Measurements from ENCODE around the gene BICDL1.

- TF ChIP-seq, protein P1, sequence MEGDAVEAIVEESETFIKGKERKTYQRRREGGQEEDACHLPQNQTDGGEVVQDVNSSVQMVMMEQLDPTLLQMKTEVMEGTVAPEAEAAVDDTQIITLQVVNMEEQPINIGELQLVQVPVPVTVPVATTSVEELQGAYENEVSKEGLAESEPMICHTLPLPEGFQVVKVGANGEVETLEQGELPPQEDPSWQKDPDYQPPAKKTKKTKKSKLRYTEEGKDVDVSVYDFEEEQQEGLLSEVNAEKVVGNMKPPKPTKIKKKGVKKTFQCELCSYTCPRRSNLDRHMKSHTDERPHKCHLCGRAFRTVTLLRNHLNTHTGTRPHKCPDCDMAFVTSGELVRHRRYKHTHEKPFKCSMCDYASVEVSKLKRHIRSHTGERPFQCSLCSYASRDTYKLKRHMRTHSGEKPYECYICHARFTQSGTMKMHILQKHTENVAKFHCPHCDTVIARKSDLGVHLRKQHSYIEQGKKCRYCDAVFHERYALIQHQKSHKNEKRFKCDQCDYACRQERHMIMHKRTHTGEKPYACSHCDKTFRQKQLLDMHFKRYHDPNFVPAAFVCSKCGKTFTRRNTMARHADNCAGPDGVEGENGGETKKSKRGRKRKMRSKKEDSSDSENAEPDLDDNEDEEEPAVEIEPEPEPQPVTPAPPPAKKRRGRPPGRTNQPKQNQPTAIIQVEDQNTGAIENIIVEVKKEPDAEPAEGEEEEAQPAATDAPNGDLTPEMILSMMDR (IDR thresholded peaks at IDR 0.05) = no peak
- no peak for TF ChIP-seq POLR2A (IDR thresholded peaks at IDR 0.05)
Measured at GRCh38 chr12:120010661-120011230, 21.7 kb downstream of the BICDL1 start.
